Glomerular visceral epithelial cell (primary cell): ENCODE measurements around the gene NPL.

Experiments used
- DNase-seq: peaks from one replicate; pipeline ENCODE4 v3.0.0-alpha.2; 2016; ENCODE audit errors: extremely low spot score

The NPL gene

DNA sequence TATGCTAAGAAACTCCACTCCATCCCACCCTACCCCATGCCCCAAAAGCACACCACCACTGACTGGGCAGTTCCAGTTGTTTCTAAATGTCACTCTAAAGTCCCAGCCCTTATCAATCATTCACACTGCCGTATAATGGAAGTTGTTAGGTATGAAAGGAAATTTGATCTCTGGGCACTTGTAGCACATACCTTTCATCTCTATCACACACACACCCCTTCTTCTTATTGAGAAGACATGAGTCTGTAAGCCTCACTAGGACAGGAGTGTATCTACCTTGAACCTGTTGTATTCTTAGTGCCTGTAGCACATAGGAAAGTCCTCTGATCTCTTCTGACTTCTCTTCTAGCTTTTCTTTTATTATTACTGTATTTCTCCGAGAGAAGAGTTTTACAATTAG is 27.3 kb downstream of the NPL start:
- DNase-seq = no peak

DNA sequence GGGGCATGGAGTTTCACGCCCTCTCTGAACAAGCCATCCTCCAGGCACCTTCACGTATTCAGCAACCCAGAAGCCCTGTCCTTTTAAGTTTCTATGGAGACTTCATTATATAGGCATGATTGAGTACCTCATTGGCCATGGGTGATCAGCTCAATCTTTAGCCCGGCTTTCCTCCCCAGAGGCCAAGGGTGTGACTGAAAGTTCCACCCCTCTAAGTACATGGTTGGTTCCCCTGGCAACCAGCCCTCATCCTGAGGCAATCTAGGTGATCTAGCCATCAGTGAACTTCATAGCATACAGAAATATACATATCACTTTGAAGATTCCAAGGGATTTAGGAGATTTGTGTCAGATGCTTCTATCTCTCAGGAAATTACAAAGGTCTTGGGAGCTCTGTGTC is 28.2 kb downstream of the NPL start:
- no peak for DNase-seq

DNA sequence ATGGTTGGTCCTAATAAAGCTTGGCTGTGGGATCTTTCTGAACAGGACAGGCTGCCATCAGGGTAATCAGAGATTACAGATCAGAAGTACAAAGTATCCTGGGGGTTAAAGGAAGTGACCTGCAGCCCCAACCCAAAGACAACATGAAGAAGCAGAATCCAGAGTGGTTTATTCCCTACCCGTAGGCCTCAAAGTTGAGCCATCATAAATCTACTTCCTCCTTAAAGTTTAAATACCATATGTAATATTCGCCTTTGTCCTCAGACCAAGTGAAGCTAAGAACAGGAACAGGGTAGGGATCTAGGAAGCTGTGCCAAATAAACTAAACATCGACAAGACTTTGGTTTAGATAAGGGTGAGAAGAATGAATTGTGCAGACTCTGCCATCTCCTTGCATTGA is 33.6 kb downstream of the NPL start:
- DNase-seq = no peak

DNA sequence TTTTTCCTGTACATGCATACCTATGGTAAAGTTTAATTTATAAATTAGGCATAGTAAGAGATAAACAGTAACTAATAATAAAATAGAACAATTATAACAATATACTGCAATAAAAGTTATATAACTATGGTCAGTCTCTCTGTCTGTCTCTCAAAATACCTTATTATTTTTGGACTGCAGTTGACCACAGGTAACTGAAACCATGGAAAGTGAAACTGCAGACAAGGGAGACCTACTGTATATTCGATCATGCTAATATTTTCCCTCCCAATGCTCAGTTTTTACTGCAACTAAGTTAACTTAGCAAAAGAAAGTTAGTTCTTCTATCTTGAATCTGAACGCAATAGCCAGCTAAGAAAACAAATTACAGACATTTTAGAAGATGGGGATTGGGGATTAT is 37.3 kb downstream of the NPL start:
- no peak for DNase-seq

DNA sequence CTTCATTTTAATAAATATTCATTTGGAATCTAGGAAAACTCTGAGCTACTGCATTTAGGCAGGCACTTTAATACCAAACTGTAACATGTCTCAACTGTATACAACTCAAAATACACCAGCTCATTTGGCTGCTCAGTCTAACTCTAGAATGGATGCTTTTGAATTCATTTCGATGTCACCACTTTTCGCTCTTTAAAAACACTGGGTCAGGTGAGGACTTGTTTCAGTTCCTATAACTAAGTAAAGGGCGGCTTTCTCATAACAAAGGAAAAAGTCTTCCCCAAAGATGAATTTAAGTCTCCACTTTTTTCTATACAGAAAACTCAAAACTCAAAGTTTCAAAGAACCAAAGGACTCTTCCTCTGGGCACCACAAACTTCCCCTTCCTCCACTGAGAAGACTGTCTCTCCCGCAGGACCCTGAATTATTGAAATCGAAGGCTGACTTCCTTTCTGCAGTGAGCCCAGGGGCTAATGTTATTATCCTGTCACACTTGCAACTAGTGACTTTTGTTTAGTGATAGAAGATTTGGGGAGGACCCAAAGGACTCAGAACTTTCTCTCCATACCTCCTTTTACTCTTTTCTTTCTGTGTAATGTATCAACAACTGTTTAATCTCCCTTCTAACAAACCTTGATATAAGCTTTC is 39.8 kb downstream of the NPL start:
- no peak for DNase-seq

DNA sequence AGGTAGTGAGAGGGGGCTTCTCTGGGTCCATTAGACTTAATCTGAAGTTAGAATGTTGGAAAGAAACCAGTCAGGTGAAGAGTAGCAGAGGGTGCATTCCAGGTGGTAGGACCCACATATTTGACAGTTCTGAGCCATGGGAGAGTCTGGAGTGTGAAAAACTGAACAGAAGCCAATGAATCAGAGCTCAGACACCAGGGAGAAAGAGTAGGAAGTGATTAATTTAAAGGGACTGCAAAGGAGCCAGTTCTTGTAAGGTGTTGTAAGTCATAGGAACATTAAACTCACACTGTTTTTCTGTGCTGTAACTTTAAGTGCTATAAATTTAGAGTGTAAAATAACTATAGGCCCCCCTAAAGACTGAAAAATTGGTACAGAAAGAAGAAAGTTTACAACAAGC is 43.7 kb downstream of the NPL start:
- peak; percentile 20 for DNase-seq

DNA sequence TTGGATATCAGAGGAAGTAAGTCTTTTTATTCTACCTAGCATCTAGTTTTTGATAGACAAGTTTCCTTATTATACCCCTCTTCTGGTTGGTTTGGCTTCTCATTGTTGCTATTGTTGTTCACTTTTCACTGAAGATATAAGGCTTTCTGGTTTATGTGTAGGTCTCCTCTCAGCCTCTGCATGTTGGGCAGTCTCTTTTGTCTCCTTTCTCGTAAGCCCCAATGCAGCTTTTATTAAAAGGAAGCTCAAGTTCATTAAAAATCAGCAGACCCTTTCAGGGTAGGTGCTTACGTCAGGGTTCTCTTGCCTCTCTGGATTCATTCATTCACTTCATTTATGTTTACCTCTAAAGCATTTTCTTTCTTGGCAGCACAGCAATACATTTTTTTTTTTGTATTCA is 44.8 kb downstream of the NPL start:
- no peak for DNase-seq

DNA sequence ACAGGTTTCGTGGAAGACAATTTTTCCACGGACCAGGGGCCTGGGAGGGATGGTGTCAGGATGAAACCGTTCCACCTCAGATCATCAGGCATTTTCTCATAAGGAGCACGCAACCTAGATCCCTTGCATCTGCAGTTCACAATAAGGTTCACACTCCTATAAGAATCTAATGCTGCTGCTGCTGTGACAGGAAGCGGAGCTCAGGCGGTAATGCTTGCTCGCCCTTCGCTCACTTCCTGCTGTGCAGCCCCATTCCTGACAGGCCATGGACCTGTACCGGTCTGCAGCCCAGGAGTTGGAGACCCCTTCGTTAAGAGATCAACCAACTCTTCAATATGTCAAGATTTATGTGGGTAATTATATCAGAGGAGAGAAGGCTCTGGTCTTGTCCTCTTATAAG is 46.2 kb downstream of the NPL start:
- no peak for DNase-seq

DNA sequence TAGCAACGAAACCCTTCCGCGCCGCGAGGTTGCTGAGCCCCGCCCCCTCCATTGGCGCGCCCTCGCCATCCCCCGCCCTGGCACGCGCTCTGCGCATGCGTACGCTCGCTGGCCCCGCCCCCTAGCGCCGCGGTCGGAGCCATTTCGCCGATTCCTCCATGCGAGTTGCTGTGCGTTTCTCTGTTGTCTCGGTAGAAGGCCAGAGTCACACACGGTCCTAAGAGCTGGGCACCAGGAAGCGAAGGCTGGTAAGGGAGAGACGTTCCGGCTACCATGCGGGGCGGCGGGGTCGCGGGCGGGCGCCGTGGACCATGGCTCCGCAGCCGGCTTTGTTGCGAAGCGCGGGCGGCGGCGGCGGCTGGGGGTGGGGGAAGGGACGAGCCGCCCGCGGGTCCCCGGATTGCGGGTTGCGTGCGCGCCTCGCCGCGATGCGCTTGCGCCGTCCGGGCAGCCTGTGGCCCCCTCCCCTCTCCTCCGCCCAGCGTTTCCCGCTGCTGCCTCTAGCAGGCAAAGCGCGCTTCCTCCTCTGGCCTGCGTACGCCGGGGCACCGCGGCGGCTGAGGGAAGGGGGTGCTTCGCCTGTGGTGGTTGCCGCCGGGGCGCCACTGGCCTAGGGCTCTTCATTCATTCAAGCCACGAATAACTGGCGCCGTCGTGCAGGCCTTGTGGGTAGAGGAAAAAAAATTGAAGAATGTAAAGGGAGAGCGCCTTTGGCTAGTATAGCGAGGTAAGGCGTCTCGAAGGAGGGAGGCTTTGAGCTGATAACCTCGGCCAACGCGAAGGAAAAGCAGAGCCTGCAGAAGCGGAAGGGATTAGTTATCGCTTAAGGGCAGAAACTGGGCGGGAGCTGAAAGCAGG is 49.9 kb downstream of the NPL start, which contains the start of gene DHX9:
Gene DHX9 (plus strand): TSS at position 139 of the 858 bp plus-strand sequence. CDS start 3,220 bp downstream, outside the sequence.
- DNase-seq = peak; percentile 94

DNA sequence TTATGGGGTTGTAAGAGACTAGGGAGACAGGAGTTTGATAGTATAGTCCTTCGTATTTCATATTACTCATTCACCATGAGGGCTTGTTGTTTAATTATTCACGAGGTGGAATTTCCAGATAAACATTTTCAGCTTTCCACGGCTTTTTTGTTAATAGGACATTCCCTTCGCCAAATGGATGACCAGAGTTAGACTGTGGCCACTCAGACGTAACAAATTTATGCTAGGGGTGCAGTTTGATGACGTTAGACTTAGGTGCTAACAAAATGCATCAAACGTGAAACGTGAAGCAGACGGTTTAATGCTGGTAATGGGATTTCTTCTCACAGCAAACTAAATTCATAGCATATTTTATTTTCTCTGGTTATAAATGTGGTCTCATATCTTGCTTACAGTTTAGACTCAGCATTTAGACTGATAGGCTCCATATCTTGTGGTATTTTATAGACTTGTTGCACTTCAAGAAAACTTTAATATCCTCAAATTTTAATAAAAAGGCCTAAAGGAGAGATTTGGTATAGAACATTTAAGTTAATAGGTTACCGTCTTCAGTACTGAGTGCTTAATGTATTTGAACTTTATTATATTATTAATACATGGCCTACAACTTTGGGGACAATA is 51.9 kb downstream of the NPL start:
- DNase-seq = peak; percentile 77

DNA sequence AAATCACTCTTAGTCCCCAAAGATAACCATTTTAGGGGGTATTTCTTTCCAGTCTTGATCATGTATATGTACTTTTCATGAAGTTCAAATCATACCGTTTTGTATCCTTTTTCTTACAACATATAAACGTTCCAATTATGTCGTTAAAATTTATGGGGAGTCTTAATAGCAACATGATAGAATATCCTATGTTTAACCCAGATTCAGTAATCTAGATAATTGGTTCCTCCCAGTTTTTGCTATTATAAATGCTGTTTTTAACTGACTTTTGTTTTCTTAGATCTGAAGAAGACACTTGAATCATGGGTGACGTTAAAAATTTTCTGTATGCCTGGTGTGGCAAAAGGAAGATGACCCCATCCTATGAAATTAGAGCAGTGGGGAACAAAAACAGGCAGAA is 52.7 kb downstream of the NPL start:
- DNase-seq = no peak

DNA sequence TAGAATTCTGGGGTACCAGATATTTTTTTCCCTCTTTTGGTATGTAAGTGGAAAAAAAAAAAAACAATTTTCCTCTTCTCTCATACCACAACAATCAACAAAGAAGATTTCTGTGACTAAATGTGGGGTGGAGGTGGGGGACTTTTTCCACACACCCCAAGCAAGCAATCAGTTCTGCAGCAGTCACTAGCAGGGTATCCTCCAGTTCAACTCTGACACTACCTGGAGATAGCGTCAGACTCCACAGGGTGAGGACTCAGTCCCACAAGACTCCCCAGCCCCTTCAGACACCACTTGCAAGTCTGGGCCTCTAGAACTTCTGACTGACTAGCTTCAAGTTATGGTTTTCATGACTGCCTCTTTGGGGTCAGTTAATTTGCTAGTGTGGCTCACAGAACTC is 55.8 kb downstream of the NPL start:
- DNase-seq = no peak

DNA sequence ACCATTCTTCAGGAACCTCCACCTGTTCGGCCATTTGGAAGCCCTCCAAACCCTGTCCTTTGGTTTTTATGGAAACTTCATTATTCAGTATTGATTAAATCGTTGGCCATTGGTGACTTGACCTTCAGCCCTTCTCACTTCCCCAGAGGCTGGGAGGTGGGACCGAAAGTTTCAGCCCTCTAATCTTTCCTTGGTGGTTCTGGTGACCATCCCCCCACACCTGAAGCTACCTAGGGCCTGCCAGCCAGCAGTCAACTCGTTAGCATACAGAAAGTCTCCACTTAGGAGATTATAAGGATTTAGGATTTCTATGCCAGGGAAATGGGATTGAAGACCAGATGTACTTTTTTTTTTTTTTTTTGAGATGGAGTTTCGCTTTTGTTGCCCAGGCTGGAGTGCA is 56.3 kb downstream of the NPL start:
- DNase-seq = no peak

DNA sequence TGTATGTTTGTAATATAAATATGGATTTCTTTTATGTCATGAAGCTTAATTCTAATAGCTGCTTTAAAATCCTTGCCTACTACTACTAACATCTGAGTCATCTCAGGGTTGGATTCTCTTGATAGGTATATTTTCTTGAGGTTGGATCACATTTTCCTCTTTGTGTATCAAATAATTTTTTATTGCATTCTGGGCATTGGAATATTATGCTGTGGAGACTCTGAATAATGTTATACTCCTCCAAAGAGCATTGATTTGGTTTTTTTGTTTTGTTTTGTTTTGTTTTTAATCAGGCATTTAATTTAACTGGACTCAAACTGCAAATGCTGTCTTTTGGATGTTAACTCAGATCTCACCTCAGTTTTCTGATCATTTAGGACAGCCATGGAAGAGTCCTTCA is 57.5 kb downstream of the NPL start:
- no peak for DNase-seq

DNA sequence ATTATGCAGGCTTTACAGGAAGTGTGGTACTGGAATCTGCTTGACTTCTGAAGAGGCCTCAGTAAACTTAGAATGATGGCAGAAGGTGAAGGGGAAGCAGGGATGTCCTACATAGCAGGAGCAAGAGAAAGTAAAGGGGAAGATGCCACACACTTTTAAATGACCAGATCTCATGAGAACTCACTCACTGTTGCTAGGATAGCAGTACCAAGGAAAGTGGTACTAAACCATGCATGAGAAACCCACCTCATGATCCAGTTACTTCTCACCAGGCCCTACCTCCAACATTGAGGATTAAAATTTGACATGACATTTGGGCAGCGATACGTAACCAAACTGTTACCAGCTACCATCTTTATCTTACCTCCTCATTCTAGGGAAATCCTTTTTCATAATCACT is 59.2 kb downstream of the NPL start:
- no peak for DNase-seq

DNA sequence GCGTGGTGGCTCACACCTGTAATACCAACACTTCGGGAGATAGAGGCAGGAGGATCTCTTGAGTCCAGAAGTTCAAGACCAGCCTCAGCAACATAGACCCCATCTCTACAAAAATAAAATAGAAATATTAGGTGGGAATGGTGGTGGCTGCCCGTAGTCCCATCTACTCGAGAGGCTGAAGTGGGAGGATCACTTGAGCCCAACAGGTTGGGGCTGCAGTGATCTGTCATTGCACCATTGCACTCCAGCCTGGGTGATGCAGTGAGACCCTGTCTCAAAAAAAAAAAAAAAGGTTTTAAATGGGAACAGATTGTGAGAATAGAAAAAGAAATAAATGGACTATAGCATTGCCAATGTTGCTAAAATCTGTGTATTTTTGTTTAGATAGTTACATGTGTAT is 60.7 kb downstream of the NPL start:
- no peak for DNase-seq

DNA sequence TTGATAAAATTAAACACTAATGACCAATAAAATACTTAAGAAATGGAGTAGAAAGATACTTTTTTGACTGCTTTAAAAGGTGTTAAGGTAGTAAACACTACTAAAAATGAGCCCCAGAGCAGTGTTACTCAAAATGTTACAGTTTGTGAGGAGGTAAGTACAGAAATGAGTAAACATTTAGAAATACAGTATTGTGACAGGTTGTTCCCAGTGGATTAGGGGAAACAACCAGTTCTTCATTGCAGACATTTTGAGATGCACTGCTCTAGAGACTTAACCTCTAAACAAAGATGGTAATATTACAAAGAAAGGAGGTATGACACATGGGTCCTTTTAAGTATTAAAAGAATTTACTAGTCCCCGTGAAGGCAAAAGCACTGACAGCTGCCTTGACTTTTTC is 62.3 kb downstream of the NPL start:
- no peak for DNase-seq

DNA sequence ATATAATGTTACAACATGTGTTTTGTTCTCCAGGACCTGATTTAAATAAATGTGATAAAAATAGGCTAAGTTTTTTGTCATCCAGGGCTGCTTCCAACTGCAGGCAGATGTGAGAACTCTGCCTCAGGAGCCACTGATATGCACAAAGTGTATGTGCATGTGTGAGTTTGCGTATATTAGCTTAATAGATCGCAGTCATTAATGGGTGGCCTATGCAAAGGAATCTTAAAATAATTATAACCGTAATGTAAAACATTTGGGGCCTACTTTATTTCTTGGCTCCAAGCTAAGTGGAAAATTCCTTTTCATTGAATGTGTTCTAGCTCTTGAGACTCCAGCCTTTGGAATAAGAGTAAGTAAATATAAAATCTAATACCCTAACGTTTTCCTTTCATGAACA is 66.3 kb downstream of the NPL start:
- no peak for DNase-seq

DNA sequence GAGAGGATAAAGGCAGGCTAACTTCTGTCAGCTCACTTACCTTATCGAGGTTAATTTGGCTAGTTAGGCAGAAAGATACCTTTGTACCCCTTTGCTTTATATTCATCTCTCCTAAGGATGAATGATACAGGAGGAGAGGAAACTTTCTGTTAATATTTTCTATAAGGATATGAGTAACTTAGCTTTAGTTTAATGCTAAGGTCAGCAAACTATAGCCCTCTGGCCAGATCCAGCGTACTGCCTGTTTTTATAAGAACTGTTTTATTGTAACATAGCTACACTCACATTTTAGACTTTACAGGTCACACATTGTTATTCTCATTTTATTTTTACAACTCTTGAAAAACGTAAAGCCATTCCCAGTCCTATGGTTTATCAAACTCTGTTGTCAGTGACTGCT is 67.6 kb downstream of the NPL start:
- DNase-seq = no peak

DNA sequence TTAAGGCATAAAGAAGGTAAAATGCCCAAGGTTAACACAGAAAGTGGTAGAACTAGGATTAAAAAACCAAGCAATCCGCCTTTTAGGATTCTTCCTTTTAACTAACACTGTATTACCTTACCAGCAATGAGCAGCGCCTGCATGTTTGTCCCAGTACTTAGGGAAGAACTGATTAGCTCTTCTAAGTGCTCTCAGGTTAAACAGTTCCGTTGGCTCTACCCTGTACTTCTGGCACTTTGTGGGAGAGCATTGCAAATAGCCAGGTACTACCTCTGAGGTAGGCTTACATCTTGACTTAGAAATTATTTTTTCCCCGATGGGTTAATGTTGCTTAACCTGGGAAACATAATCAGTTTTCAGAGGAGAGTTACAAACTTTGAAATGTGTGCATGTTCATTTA is 71.1 kb downstream of the NPL start:
- DNase-seq = no peak

DNA sequence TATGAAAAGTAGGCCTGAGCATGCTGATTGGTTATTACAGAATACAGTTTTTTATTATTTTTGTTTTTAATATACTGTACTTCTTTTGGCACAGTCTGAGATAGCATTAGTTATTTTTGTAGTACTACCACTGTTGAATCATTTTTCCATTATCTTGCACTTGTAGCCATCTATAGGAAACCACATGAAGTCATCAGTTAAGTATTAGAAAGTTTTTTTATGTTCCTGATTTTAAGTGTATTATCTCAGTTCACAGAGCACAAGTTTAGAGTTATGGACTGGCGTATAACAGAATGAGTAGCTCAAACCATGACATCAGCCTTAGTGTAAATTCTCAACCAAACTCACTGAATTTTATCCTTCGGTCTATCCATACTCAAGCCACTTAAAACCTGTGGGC is 72.4 kb downstream of the NPL start:
- peak; percentile 50 for DNase-seq

DNA sequence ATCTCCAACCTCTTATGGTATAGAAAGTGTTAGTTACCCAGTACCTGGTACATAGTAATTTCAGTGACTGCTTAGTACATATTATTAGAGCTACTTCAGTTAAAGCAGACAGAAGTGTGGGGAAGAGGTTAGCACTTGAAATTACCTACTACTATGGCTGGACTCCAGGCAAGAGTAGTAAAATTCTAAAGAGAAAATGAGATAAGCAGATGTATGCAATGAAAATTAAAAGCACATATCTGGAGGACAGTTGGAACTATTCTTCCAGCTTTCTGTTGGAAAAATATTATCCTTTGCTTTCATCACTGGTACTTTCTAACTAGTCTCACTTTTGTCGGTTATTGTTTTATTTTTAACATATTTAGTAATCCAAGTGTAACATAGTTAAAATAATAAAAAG is 73.3 kb downstream of the NPL start:
- no peak for DNase-seq

DNA sequence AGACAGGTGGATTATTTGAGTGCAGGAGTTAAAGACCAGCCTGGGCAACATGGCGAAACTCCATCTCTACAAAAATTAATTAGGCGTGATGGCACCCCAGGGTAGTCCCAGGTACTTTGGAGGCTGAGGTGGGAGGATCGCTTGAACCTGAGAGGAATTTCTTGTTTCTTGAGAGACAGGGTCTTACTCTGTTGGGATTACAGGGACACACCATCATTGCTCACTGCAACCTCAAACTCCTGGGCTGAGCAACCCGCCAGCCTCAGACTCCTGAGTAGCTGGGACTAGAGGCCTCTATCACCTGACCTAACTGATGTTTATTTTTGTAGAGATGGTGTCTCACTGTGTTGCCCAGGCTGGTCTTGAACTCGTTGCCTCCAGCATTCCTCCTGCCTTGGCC is 74.4 kb downstream of the NPL start:
- no peak for DNase-seq
